GM23338 (cell line): ENCODE data around the gene ZBTB2. TPM values are rescaled to one million over a fixed set of nuclear protein-coding genes. Genes with fewer than 3 reads are reported as not detected.

Source experiments
- ATAC-seq: fragments of 200-7000 bp; cut with Tn5 transposase; 3 replicates; pipeline ENCODE4 v1.9.1; 2020
- DNase-seq: peaks from one replicate; pipeline ENCODE4 v3.0.0-alpha.2; 2015; ENCODE audit warnings: low spot score
- H2AFZ ChIP-seq: fragments of 200-600 bp; sonication (generic); 2 replicates; pipeline ENCODE4 v1.8.0; 2016; ENCODE audit warnings: antibody characterized with exemption, mild to moderate bottlenecking, moderate library complexity
- H3F3A ChIP-seq: fragments of 200-600 bp; sonication (generic); replicated peaks from 2 replicates; pipeline ENCODE4 v1.8.0; 2017; ENCODE audit warnings: antibody characterized with exemption, mixed run types, low read depth
- H3K27ac ChIP-seq: fragments of 200-600 bp; sonication (generic); 2 replicates; pipeline ENCODE4 v1.6.1; 2016; ENCODE audit warnings: low read depth
- H3K27me3 ChIP-seq: fragments of 200-600 bp; sonication (generic); 2 replicates; pipeline ENCODE4 v1.8.0; 2016; ENCODE audit warnings: mild to moderate bottlenecking, mixed run types, moderate library complexity; ENCODE audit not compliant: insufficient read depth
- H3K36me3 ChIP-seq: fragments of 200-600 bp; sonication (generic); 2 replicates; pipeline ENCODE4 v1.8.0; 2016; ENCODE audit warnings: mild to moderate bottlenecking; ENCODE audit not compliant: insufficient read depth
- H3K4me1 ChIP-seq: fragments of 200-600 bp; sonication (generic); 2 replicates; pipeline ENCODE4 v1.8.0; 2016; ENCODE audit warnings: mild to moderate bottlenecking, moderate library complexity; ENCODE audit not compliant: insufficient read depth
- H3K4me2 ChIP-seq: fragments of 200-600 bp; sonication (generic); 2 replicates; pipeline ENCODE4 v1.7.1; 2017; ENCODE audit warnings: mixed run types
- H3K4me3 ChIP-seq: fragments of 200-600 bp; sonication (generic); 2 replicates; pipeline ENCODE4 v1.6.1; 2016; ENCODE audit warnings: mixed run types
- H3K79me2 ChIP-seq: fragments of 200-600 bp; sonication (generic); replicated peaks from 2 replicates; pipeline ENCODE4 v1.8.0; 2017; ENCODE audit warnings: mild to moderate bottlenecking; ENCODE audit not compliant: insufficient read depth
- H3K9me2 ChIP-seq: fragments of 200-600 bp; sonication (generic); 2 replicates; pipeline ENCODE4 v1.8.0; 2017; ENCODE audit not compliant: insufficient read depth
- H4K20me1 ChIP-seq: fragments of 200-600 bp; sonication (generic); replicated peaks from 2 replicates; pipeline ENCODE4 v1.8.0; 2017; ENCODE audit warnings: mild to moderate bottlenecking; ENCODE audit not compliant: insufficient read depth
- H3K27ac Mint-ChIP-seq: 2 replicates; pipeline ENCODE4 v1.8.0; 2020; ENCODE audit warnings: inconsistent platforms, mild to moderate bottlenecking, moderate library complexity, mixed read lengths
- H3K27me3 Mint-ChIP-seq: 3 replicates; pipeline ENCODE4 v1.8.0; 2022; ENCODE audit warnings: low read depth, mild to moderate bottlenecking, moderate library complexity, mixed read lengths, inconsistent platforms; ENCODE audit not compliant: insufficient read depth, poor library complexity
- H3K36me3 Mint-ChIP-seq: 3 replicates; pipeline ENCODE4 v1.8.0; 2021; ENCODE audit warnings: low read depth, mild to moderate bottlenecking, inconsistent platforms, moderate library complexity, mixed read lengths
- H3K4me1 Mint-ChIP-seq: 3 replicates; pipeline ENCODE4 v1.8.0; 2020; ENCODE audit warnings: mild to moderate bottlenecking, inconsistent platforms, mixed read lengths
- H3K4me3 Mint-ChIP-seq: 3 replicates; pipeline ENCODE4 v1.8.0; 2021; ENCODE audit warnings: moderate library complexity, mild to moderate bottlenecking, inconsistent platforms, mixed read lengths
- H3K9me3 Mint-ChIP-seq: 3 replicates; pipeline ENCODE4 v1.8.0; 2020; ENCODE audit warnings: moderate library complexity, mild to moderate bottlenecking, inconsistent platforms, mixed read lengths
- CREB1 ChIP-seq: fragments of 250-450 bp; sonication (Bioruptor Pico); IDR thresholded peaks from 2 replicates; pipeline ENCODE4 v1.5.0; 2020; ENCODE audit warnings: low read depth, mild to moderate bottlenecking, moderate library complexity
- EZH2 ChIP-seq: fragments of 200-600 bp; sonication (generic); IDR thresholded peaks from one replicate; pipeline ENCODE4 v1.8.0; 2017; ENCODE audit warnings: antibody characterized with exemption, mild to moderate bottlenecking, low read depth; ENCODE audit not compliant: unreplicated experiment
- EZH2phosphoT487 ChIP-seq: fragments of 200-600 bp; sonication (generic); IDR thresholded peaks from one replicate; pipeline ENCODE4 v1.8.1; 2018; ENCODE audit warnings: antibody characterized with exemption; ENCODE audit not compliant: unreplicated experiment
- JUNB ChIP-seq: IDR thresholded peaks from one replicate; pipeline ENCODE4 v1.6.1; 2016; ENCODE audit warnings: antibody characterized with exemption; ENCODE audit not compliant: unreplicated experiment
- NANOG ChIP-seq: IDR thresholded peaks from 2 replicates; pipeline ENCODE4 v1.6.1; 2016; ENCODE audit warnings: antibody characterized with exemption, borderline replicate concordance
- POLR2AphosphoS5 ChIP-seq: IDR thresholded peaks from 2 replicates; pipeline ENCODE4 v1.6.1; 2016; ENCODE audit warnings: antibody characterized with exemption, low read depth
- STAT1 ChIP-seq: IDR thresholded peaks from one replicate; pipeline ENCODE4 v1.6.1; 2016; ENCODE audit warnings: antibody characterized with exemption; ENCODE audit not compliant: unreplicated experiment
- ZNF114 ChIP-seq: fragments of 250-450 bp; sonication (Bioruptor Pico); IDR thresholded peaks from 2 replicates; pipeline ENCODE4 v1.5.0; 2020; ENCODE audit warnings: mild to moderate bottlenecking, moderate library complexity
- ZNF331 ChIP-seq: fragments of 250-450 bp; sonication (Bioruptor Pico); IDR thresholded peaks from 2 replicates; pipeline ENCODE4 v1.5.0; 2020; ENCODE audit warnings: low read depth, mild to moderate bottlenecking, moderate library complexity
- polyA plus RNA-seq: library from polyadenylated mRNA; unstranded; fragments of >200 nt; fragmentation: Nextera tagmentation; extraction: Ambion mirVana; gene quantifications from 2 replicates; pipeline ENCODE4 v1.2.1, GENCODE V29; 2016
- total RNA-seq: library from RNA; depleted of rRNA; stranded (reverse); fragments of >200 nt; shearing (Covaris generic); gene quantifications from 2 replicates; pipeline ENCODE4 v1.2.3, GENCODE V29; 2014
- TF ChIP-seq, protein P1 (sequence below), 2 experiments: fragments of 200-600 bp in 1 of 2; sonication (generic) in 1 of 2; conservative IDR thresholded peaks; 2 replicates each; pipeline versions ENCODE4 v1.5.1 to v1.6.1; 2016 to 2017; ENCODE audit warnings: antibody characterized with exemption in 2 of 2, low read depth in 2 of 2, mild to moderate bottlenecking in 2 of 2, moderate library complexity in 1 of 2
- TF ChIP-seq, protein P2 (sequence below): IDR thresholded peaks from one replicate; pipeline ENCODE4 v1.6.1; 2018; ENCODE audit warnings: antibody characterized with exemption; ENCODE audit not compliant: unreplicated experiment
- TF ChIP-seq, protein P3 (sequence below): fragments of 250-450 bp; sonication (Bioruptor Pico); IDR thresholded peaks from 2 replicates; pipeline ENCODE4 v1.5.0; 2020; ENCODE audit warnings: mild to moderate bottlenecking, moderate library complexity
- TF ChIP-seq, protein P4 (sequence below): IDR thresholded peaks from 2 replicates; pipeline ENCODE4 v1.6.1; 2016; ENCODE audit warnings: antibody characterized with exemption

Gene ZBTB2
- total and polyA plus RNA-seq, 2 experiments from 2014 or later: 11.4 to 21.9 TPM

DNA sequence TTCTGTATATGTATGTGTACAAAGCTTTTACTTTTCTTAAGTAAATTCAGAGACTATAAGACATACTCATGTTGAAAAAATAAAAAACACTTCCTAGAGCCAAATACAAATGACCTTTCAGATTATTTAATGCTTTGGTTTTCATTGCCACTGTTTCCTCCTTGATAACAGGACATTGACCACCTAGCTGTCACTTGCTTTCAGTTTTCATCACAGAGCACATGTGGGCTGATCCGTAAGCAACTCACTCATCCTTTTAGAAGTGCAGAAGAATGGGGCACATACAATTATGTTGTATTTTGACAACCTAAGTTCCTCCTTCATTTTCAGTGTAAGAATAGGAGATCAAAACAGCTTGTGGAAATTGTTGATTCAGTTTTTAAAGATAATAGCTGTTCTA lies 6.2 kb downstream of the ZBTB2 start:
- H2AFZ ChIP-seq: no peak overlapping the region
- H3K4me1 ChIP-seq: peaks cover 13% of the 10 kb centered on the region
- Mint-ChIP-seq H3K9me3 (no peaks in the 10 kb centered on the region; the same call in 2 of the 3 replicates), H3K36me3 (peaks cover 17% of the 10 kb centered on the region), H3K27ac (no peak overlapping the region; the same call in 1 of the 2 replicates), H3K4me3 (no peak overlapping the region), H3K27me3 (peaks cover 2% of the 10 kb centered on the region), H3K4me1 (peaks cover 15% of the 10 kb centered on the region)
- no peaks in the 10 kb centered on the region for H3K27me3 ChIP-seq
- peaks cover 90% of the 10 kb centered on the region for H3K79me2 ChIP-seq
- no peak for ATAC-seq
- H3K36me3 ChIP-seq: no peaks in the 10 kb centered on the region
- H3K27ac ChIP-seq: no peak overlapping the region
- H3K9me2 ChIP-seq: peaks cover 3% of the 10 kb centered on the region; the same call in 1 of the 2 replicates
- no peak overlapping the region for H3K4me3 ChIP-seq
- H3F3A ChIP-seq: peaks cover 11% of the 10 kb centered on the region
- no peak for DNase-seq
- no peaks in the 10 kb centered on the region for H4K20me1 ChIP-seq
- no peak overlapping the region for H3K4me2 ChIP-seq
- TF ChIP-seq POLR2AphosphoS5 (no peak), JUNB (no peak), STAT1 (no peak), EZH2phosphoT487 (no peak), CREB1 (CRISPR knock-in tag) (no peak), ZNF114 (no peak), EZH2 (no peak), ZNF331 (CRISPR knock-in tag) (no peak), NANOG (no peak)
- TF ChIP-seq, protein P1, sequence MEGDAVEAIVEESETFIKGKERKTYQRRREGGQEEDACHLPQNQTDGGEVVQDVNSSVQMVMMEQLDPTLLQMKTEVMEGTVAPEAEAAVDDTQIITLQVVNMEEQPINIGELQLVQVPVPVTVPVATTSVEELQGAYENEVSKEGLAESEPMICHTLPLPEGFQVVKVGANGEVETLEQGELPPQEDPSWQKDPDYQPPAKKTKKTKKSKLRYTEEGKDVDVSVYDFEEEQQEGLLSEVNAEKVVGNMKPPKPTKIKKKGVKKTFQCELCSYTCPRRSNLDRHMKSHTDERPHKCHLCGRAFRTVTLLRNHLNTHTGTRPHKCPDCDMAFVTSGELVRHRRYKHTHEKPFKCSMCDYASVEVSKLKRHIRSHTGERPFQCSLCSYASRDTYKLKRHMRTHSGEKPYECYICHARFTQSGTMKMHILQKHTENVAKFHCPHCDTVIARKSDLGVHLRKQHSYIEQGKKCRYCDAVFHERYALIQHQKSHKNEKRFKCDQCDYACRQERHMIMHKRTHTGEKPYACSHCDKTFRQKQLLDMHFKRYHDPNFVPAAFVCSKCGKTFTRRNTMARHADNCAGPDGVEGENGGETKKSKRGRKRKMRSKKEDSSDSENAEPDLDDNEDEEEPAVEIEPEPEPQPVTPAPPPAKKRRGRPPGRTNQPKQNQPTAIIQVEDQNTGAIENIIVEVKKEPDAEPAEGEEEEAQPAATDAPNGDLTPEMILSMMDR (conservative IDR thresholded peaks at IDR 0.05; ENCODE audit: low read depth in 2 of 2): no peak
- TF ChIP-seq, protein P2, sequence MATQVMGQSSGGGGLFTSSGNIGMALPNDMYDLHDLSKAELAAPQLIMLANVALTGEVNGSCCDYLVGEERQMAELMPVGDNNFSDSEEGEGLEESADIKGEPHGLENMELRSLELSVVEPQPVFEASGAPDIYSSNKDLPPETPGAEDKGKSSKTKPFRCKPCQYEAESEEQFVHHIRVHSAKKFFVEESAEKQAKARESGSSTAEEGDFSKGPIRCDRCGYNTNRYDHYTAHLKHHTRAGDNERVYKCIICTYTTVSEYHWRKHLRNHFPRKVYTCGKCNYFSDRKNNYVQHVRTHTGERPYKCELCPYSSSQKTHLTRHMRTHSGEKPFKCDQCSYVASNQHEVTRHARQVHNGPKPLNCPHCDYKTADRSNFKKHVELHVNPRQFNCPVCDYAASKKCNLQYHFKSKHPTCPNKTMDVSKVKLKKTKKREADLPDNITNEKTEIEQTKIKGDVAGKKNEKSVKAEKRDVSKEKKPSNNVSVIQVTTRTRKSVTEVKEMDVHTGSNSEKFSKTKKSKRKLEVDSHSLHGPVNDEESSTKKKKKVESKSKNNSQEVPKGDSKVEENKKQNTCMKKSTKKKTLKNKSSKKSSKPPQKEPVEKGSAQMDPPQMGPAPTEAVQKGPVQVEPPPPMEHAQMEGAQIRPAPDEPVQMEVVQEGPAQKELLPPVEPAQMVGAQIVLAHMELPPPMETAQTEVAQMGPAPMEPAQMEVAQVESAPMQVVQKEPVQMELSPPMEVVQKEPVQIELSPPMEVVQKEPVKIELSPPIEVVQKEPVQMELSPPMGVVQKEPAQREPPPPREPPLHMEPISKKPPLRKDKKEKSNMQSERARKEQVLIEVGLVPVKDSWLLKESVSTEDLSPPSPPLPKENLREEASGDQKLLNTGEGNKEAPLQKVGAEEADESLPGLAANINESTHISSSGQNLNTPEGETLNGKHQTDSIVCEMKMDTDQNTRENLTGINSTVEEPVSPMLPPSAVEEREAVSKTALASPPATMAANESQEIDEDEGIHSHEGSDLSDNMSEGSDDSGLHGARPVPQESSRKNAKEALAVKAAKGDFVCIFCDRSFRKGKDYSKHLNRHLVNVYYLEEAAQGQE: no peak
- TF ChIP-seq, protein P3, sequence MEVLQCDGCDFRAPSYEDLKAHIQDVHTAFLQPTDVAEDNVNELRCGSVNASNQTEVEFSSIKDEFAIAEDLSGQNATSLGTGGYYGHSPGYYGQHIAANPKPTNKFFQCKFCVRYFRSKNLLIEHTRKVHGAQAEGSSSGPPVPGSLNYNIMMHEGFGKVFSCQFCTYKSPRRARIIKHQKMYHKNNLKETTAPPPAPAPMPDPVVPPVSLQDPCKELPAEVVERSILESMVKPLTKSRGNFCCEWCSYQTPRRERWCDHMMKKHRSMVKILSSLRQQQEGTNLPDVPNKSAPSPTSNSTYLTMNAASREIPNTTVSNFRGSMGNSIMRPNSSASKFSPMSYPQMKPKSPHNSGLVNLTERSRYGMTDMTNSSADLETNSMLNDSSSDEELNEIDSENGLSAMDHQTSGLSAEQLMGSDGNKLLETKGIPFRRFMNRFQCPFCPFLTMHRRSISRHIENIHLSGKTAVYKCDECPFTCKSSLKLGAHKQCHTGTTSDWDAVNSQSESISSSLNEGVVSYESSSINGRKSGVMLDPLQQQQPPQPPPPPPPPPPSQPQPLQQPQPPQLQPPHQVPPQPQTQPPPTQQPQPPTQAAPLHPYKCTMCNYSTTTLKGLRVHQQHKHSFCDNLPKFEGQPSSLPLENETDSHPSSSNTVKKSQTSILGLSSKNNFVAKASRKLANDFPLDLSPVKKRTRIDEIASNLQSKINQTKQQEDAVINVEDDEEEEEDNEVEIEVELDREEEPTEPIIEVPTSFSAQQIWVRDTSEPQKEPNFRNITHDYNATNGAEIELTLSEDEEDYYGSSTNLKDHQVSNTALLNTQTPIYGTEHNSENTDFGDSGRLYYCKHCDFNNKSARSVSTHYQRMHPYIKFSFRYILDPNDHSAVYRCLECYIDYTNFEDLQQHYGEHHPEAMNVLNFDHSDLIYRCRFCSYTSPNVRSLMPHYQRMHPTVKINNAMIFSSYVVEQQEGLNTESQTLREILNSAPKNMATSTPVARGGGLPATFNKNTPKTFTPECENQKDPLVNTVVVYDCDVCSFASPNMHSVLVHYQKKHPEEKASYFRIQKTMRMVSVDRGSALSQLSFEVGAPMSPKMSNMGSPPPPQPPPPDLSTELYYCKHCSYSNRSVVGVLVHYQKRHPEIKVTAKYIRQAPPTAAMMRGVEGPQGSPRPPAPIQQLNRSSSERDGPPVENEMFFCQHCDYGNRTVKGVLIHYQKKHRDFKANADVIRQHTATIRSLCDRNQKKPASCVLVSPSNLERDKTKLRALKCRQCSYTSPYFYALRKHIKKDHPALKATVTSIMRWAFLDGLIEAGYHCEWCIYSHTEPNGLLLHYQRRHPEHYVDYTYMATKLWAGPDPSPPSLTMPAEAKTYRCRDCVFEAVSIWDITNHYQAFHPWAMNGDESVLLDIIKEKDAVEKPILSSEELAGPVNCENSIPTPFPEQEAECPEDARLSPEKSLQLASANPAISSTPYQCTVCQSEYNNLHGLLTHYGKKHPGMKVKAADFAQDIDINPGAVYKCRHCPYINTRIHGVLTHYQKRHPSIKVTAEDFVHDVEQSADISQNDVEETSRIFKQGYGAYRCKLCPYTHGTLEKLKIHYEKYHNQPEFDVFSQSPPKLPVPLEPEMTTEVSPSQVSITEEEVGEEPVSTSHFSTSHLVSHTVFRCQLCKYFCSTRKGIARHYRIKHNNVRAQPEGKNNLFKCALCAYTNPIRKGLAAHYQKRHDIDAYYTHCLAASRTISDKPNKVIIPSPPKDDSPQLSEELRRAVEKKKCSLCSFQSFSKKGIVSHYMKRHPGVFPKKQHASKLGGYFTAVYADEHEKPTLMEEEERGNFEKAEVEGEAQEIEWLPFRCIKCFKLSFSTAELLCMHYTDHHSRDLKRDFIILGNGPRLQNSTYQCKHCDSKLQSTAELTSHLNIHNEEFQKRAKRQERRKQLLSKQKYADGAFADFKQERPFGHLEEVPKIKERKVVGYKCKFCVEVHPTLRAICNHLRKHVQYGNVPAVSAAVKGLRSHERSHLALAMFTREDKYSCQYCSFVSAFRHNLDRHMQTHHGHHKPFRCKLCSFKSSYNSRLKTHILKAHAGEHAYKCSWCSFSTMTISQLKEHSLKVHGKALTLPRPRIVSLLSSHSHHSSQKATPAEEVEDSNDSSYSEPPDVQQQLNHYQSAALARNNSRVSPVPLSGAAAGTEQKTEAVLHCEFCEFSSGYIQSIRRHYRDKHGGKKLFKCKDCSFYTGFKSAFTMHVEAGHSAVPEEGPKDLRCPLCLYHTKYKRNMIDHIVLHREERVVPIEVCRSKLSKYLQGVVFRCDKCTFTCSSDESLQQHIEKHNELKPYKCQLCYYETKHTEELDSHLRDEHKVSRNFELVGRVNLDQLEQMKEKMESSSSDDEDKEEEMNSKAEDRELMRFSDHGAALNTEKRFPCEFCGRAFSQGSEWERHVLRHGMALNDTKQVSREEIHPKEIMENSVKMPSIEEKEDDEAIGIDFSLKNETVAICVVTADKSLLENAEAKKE (CRISPR knock-in tag): no peak
- TF ChIP-seq, protein P4, sequence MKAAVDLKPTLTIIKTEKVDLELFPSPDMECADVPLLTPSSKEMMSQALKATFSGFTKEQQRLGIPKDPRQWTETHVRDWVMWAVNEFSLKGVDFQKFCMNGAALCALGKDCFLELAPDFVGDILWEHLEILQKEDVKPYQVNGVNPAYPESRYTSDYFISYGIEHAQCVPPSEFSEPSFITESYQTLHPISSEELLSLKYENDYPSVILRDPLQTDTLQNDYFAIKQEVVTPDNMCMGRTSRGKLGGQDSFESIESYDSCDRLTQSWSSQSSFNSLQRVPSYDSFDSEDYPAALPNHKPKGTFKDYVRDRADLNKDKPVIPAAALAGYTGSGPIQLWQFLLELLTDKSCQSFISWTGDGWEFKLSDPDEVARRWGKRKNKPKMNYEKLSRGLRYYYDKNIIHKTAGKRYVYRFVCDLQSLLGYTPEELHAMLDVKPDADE: no peak
